ENCODE data around the gene C1QTNF5.

C1QTNF5 gene

DNA sequence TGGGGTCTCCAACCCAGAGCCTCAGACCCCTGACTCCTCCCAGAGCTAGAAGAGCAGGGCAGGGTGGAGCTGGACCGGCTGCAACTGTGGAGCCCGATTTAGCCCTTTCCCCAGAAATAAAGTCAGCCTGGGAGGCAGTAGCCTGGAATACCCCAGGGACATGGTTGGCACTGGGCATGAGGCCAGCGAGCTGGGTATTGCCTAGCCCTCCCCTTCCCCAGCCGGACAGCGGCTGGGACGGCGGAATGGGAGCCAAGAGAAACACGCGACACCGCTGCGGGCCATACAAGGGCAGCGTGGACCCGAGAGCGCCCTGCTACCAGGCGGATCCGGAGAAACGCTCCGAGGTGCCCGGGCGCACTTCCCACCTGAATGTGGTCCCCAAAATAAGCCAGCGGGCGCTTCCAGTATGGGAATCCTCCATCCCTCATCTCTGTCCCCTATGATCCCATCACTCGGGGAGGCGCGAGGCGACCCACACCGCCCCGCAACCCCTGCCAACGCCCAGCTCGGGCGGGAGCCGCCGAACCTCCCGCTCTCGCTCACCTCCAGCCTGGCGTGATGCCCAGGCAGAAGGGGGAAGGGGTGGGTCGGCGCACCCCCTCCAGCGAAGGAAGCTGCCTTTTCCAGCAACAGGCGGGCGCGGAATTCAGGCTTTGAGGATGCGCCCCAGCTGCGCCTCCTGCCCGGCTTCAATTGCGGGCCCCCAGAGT lies 24.5 kb downstream of the C1QTNF5 start:
- Histone ChIP-seq H4K20me1 (peaks cover 0 to 48% (median 6%) of the 10 kb centered on the region in 11 experiments; a peak in 10 of 22 replicates), H3K4me1 (peaks cover 55 to 66% (median 63%) of the 10 kb centered on the region in 10 experiments), H3K27ac (peak overlapping the region in 9 of 11 experiments; percentile 28 to 83 (median 72); a peak in 17 of 22 replicates), H3K9ac (peak overlapping the region; percentile 11 to 90 (median 77); a peak in 21 of 22 replicates), H3K36me3 (peaks cover 0 to 39% (median 36%) of the 10 kb centered on the region in 11 experiments; a peak in 16 of 22 replicates), H3K27me3 (peaks cover 0 to 30% (median 0%) of the 10 kb centered on the region in 11 experiments; a peak in 8 of 22 replicates), H3K4me3 (peak overlapping the region; percentile 49 to 85 (median 76)), H3K9me3 (replicated peaks in 1 of 11) (no peaks in the 10 kb centered on the region), H3K4me2 (peak overlapping the region; percentile 95 to 100 (median 99))
- no peak for TF ChIP-seq Cebpa-rat (IDR thresholded peaks at IDR 0.05)

DNA sequence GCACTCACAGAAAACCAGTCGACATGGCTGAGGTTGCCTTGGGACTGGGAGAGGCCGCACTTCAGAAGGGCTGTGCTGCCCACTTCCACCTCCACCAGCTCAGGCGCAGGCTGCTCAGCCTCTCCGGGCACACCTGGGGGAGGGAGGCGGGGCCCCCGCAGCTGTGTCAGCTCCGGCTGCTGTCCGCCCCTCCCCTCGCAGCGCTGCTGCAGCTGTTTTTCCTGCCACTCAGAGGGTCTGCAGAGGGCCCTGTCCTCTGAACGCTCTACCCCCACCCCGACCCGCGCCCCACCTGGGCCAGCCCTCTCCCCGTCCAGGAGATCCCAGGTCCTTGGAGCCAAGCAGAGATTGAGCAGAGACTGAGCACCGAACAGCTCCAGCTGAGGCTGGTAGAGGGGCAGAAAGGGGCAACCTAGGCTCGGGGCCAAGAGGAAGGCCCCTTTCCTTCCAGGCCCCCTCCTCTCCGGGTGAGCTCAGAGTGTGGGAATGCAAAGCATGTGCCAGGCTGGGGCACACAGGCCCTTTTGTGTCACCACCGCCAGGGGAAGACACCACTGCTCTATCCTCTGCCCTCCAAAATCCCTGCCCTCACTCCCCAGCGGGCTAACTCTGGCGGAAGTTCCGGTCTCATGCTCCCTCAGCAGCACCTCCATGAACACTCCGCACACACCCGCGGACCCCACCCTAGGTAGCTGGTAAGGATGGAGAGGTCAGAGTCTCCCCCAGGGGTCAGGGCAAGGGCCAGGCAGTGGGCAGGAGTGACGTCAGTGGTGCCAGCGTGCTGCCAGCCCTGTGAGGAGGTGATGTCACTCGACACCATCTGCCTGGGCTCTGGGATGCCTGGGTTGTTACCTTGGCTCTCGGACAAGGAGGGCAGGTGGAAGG lies 25.3 kb downstream of the C1QTNF5 start:
- H3K27me3 ChIP-seq: peaks cover 0 to 30% (median 0%) of the 10 kb centered on the region in 11 experiments; a peak in 8 of 22 replicates
- TF ChIP-seq Cebpa-rat (IDR thresholded peaks at IDR 0.05): no peak
- peak overlapping the region; percentile 95 to 100 (median 99) for H3K4me2 ChIP-seq
- peaks cover 48 to 58% (median 55%) of the 10 kb centered on the region in 10 experiments for H3K4me1 ChIP-seq
- peak overlapping the region in 9 of 11 experiments; percentile 28 to 83 (median 72); a peak in 17 of 22 replicates for H3K27ac ChIP-seq
- H3K9ac ChIP-seq: peak overlapping the region in 10 of 11 experiments; percentile 60 to 90 (median 78); a peak in 20 of 22 replicates
- peaks cover 0 to 47% (median 44%) of the 10 kb centered on the region in 11 experiments; a peak in 16 of 22 replicates for H3K36me3 ChIP-seq
- peaks cover 0 to 56% (median 12%) of the 10 kb centered on the region in 11 experiments; a peak in 12 of 22 replicates for H4K20me1 ChIP-seq
- H3K9me3 ChIP-seq (replicated peaks in 1 of 11): no peaks in the 10 kb centered on the region
- H3K4me3 ChIP-seq: peak overlapping the region; percentile 49 to 85 (median 76)

GRCh38 chr11:119314726-119315125 lies 26.0 kb downstream of the C1QTNF5 start:
- Histone ChIP-seq H3K4me2 (peak overlapping the region in 9 of 11 experiments; percentile 95 to 100 (median 99); a peak in 18 of 22 replicates), H3K36me3 (peaks cover 0 to 53% (median 50%) of the 10 kb centered on the region in 11 experiments; a peak in 18 of 22 replicates), H3K9ac (peak overlapping the region in 8 of 11 experiments; percentile 73 to 90 (median 80); a peak in 14 of 22 replicates), H3K27me3 (peaks cover 0 to 30% (median 0%) of the 10 kb centered on the region in 11 experiments; a peak in 8 of 22 replicates), H3K9me3 (replicated peaks in 1 of 11) (no peaks in the 10 kb centered on the region), H3K27ac (peak overlapping the region in 7 of 11 experiments; percentile 59 to 83 (median 77); a peak in 11 of 22 replicates), H3K4me3 (peak overlapping the region in 8 of 10 experiments; percentile 68 to 85 (median 77); a peak in 11 of 20 replicates), H3K4me1 (peaks cover 43 to 58% (median 49%) of the 10 kb centered on the region in 10 experiments), H4K20me1 (peaks cover 0 to 57% (median 12%) of the 10 kb centered on the region in 11 experiments; a peak in 12 of 22 replicates)
- TF ChIP-seq Cebpa-rat (IDR thresholded peaks at IDR 0.05): no peak

DNA sequence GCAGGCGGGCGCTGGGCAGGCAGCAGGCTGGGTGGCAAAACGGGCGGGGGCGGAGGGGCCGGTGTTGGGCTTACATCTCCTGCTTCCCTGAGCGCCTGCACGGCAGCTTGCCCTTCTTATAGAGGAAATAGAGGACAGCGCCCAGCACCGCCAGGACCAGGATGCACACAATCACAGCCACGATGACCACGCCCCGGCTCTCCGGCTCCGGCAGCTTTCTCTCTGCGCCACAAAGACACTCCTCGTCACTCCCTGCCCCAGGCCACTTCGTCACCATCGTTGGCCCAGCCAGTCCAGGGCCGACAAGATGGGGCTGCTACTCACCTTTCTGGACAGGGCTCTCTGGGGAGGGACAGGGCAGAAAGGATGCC lies 30.0 kb downstream of the C1QTNF5 start:
- no peak overlapping the region for H3K4me2 ChIP-seq
- peaks cover 33 to 88% (median 74%) of the 10 kb centered on the region in 11 experiments for H3K36me3 ChIP-seq
- H4K20me1 ChIP-seq: peaks cover 0 to 54% (median 27%) of the 10 kb centered on the region in 11 experiments; a peak in 15 of 22 replicates
- peaks cover 14 to 36% (median 32%) of the 10 kb centered on the region in 10 experiments for H3K4me1 ChIP-seq
- peak overlapping the region in 1 of 11 experiments; percentile 12; a peak in 1 of 22 replicates for H3K27ac ChIP-seq
- H3K9ac ChIP-seq: 0 out of 22 replicates have a peak overlapping the region, but pooled peaks of 1 of the 11 experiments have one; percentile 14
- H3K27me3 ChIP-seq: peaks cover 0 to 6% (median 0%) of the 10 kb centered on the region in 11 experiments; a peak in 4 of 22 replicates
- no peak overlapping the region for H3K4me3 ChIP-seq
- no peaks in the 10 kb centered on the region for H3K9me3 ChIP-seq (replicated peaks in 1 of 11)
- TF ChIP-seq Cebpa-rat (IDR thresholded peaks at IDR 0.05): no peak

DNA sequence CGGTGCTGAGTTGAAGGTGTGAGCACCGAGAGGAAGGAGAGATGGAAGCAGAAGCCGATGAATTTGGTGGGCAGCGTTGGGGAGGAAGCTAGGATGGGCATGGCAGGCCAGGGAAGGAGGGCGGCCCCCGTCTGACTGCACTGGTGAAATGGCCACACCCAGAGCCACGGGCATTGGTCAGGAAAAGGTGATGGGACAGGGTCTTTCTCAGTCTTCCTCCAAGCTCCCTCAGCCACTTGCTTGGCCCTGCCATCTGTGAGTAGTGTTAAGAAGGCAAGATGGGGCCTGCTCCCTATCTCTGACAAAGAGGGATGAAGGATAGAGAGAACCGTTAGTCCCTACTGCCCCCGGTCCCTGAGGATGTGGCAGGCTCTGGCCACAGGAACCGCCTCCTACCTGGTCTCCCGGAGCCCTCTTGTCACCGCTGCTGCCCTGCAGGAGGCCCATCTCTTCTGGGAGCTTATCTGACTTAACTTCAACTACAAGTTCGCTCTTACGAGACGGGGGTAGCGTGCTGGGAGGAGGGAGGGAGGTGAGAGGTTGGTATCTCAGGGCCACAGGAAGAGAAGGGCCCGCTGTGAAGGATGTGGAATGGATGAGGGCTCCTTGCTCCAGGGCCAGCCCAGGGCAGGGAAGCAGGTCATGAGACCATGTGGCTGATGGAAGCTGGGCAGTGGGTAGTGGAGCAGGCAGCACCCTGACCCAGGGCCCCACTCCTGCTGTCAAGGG lies 30.6 kb downstream of the C1QTNF5 start:
- Histone ChIP-seq H3K27ac (peak overlapping the region in 1 of 11 experiments; percentile 12; a peak in 1 of 22 replicates), H3K36me3 (peaks cover 36 to 92% (median 79%) of the 10 kb centered on the region in 11 experiments), H3K9ac (no peak overlapping the region), H3K9me3 (replicated peaks in 1 of 11) (no peaks in the 10 kb centered on the region), H3K27me3 (0 out of 22 replicates have a peak, but pooled peaks cover 0 to under 1% (median 0%) of the 10 kb centered on the region in 11 experiments), H3K4me3 (no peak overlapping the region), H4K20me1 (peaks cover 0 to 57% (median 21%) of the 10 kb centered on the region in 11 experiments; a peak in 15 of 22 replicates), H3K4me1 (peaks cover 12 to 35% (median 30%) of the 10 kb centered on the region in 10 experiments), H3K4me2 (no peak overlapping the region)
- TF ChIP-seq Cebpa-rat (IDR thresholded peaks at IDR 0.05): no peak

DNA sequence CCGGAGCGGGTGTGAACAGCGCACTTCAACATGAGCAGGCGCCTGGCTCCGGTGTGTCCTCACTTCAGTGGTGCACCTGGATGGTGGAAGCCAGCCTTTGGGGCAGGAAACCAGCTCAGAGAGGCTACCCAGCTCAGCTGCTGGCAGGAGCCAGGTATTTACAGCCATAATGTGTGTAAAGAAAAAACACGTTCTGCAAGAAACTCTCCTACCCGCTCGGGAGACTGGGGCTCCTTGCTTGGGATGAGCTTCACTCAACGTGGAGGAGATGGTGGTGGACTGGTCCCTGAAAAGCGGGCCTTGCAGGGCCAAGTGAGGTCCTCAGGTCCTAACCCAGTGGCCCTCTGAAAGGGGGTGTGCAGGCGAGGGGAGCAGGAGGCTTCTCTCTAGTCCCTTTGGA lies 31.3 kb downstream of the C1QTNF5 start:
- Histone ChIP-seq H3K9ac (no peak overlapping the region), H3K36me3 (peaks cover 43 to 94% (median 82%) of the 10 kb centered on the region in 11 experiments), H3K4me2 (no peak overlapping the region), H3K4me3 (no peak overlapping the region), H3K9me3 (replicated peaks in 1 of 11) (no peaks in the 10 kb centered on the region), H4K20me1 (peaks cover 0 to 59% (median 14%) of the 10 kb centered on the region in 11 experiments; a peak in 15 of 22 replicates), H3K27me3 (no peaks in the 10 kb centered on the region), H3K4me1 (peaks cover 10 to 33% (median 26%) of the 10 kb centered on the region in 10 experiments; a peak in 19 of 20 replicates), H3K27ac (0 out of 22 replicates have a peak overlapping the region, but pooled peaks of 1 of the 11 experiments have one; percentile 12)
- no peak for TF ChIP-seq Cebpa-rat (IDR thresholded peaks at IDR 0.05)

DNA sequence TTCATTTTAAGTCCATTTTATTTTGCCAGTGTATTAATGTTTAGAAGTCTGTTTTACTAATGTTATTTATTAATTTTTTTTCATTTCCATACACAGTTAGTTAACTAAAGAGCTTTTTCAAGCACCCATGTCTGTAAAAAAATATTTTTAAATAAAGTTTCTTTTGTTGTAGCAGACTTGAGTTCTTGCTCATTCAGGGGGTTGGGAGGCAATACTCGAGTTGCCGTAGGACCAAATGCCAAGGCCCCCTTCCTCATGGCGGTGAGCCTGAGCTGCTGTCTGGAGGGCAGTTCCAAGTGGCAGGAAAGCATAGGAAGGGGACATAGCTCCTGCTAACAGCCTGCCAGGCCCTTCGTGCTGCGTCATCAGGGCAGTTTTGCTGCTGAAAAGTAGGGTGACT lies 32.7 kb downstream of the C1QTNF5 start:
- H3K36me3 ChIP-seq: peaks cover 58 to 95% (median 84%) of the 10 kb centered on the region in 11 experiments
- H3K27ac ChIP-seq: no peak overlapping the region
- H3K4me3 ChIP-seq: no peak overlapping the region
- peak overlapping the region in 3 of 11 experiments; percentile 12 to 36 (median 33); a peak in 2 of 22 replicates for H3K9ac ChIP-seq
- H3K9me3 ChIP-seq (replicated peaks in 1 of 11): no peaks in the 10 kb centered on the region
- no peaks in the 10 kb centered on the region for H3K27me3 ChIP-seq
- peaks cover 0 to 66% (median 6%) of the 10 kb centered on the region in 11 experiments; a peak in 10 of 22 replicates for H4K20me1 ChIP-seq
- no peak for TF ChIP-seq Cebpa-rat (IDR thresholded peaks at IDR 0.05)
- H3K4me1 ChIP-seq: peaks cover 10 to 33% (median 24%) of the 10 kb centered on the region in 10 experiments; a peak in 19 of 20 replicates
- no peak overlapping the region for H3K4me2 ChIP-seq

All from BLaER1 treated with 17β-estradiol and CSF1 and Interleukin-3, amounts not matched to agents 10 nM and 100 nM (cell line).